Colonic mucosa (tissue), 4 donors: ENCODE results near the gene LHFPL3. TPM values are rescaled to one million over a fixed set of nuclear protein-coding genes. Genes with fewer than 3 reads are reported as not detected.

Experiments
- DNase-seq: peaks from one replicate; pipeline ENCODE4 v3.0.0-alpha.2; 2020
- H3K27ac ChIP-seq: fragments of 200-600 bp; one replicate; pipeline ENCODE4 v1.8.0; 2021
- H3K27me3 ChIP-seq: fragments of 200-600 bp; one replicate; pipeline ENCODE4 v1.8.0; 2021
- H3K36me3 ChIP-seq: fragments of 200-600 bp; one replicate; pipeline ENCODE4 v1.8.0; 2021
- H3K4me1 ChIP-seq: fragments of 200-600 bp; one replicate; pipeline ENCODE4 v1.8.0; 2021; ENCODE audit warnings: mild to moderate bottlenecking
- H3K4me3 ChIP-seq: fragments of 200-600 bp; one replicate; pipeline ENCODE4 v1.8.0; 2021
- H3K9ac ChIP-seq, 2 donors: one replicate each; pipeline ENCODE4 v1.7.0; 2013; ENCODE audit warnings: control low read depth in 2 of 2, low read depth in 2 of 2, low read length in 2 of 2
- H3K9me3 ChIP-seq: fragments of 200-600 bp; one replicate; pipeline ENCODE4 v1.8.0; 2021
- intact Hi-C: fragments of 100-400 bp; cut with DNase I; formaldehyde crosslinking; loops from one replicate; pipeline ENCODE4 v1.14.1; 2022
- total RNA-seq, 2 donors: library from RNA; stranded (reverse); fragmentation: NEBNext Ultra II Directional in 1 of 2; extraction: Animal tissue kit (Norgen Biotek cat#: 25700) in 1 of 2; gene quantifications; one replicate each; pipeline ENCODE4 v1.2.1, GENCODE V29; 2021
- TF ChIP-seq, protein P1 (sequence below): fragments of 200-600 bp; IDR thresholded peaks from one replicate; pipeline ENCODE4 v1.8.0; 2022; ENCODE audit warnings: antibody characterized with exemption, mild to moderate bottlenecking
- donor health status: healthy.
- donor health status: DM: no; HTN: no; CAD: no.
- donor health status: DM: no; HTN: no; CAD: no.

The LHFPL3 gene
- total RNA-seq, 2 donors from 2014 or later = 0.12 to 0.27 TPM

GRCh38 chr7:104357166-104357565, 28.8 kb downstream of the LHFPL3 start:
- H3K4me1 ChIP-seq = no peaks in the 10 kb centered on the region
- TF ChIP-seq, protein P1, sequence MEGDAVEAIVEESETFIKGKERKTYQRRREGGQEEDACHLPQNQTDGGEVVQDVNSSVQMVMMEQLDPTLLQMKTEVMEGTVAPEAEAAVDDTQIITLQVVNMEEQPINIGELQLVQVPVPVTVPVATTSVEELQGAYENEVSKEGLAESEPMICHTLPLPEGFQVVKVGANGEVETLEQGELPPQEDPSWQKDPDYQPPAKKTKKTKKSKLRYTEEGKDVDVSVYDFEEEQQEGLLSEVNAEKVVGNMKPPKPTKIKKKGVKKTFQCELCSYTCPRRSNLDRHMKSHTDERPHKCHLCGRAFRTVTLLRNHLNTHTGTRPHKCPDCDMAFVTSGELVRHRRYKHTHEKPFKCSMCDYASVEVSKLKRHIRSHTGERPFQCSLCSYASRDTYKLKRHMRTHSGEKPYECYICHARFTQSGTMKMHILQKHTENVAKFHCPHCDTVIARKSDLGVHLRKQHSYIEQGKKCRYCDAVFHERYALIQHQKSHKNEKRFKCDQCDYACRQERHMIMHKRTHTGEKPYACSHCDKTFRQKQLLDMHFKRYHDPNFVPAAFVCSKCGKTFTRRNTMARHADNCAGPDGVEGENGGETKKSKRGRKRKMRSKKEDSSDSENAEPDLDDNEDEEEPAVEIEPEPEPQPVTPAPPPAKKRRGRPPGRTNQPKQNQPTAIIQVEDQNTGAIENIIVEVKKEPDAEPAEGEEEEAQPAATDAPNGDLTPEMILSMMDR = no peak
- no peaks in the 10 kb centered on the region for H3K27me3 ChIP-seq
- no peaks in the 10 kb centered on the region for H3K36me3 ChIP-seq
- no peak for DNase-seq
- intact Hi-C loops = loop anchor here (10.0 kb wide), 1 partner anchor 188 kb away; no protein-coding TSS in a partner anchor
- no peak overlapping the region for H3K27ac ChIP-seq
- H3K9me3 ChIP-seq = no peaks in the 10 kb centered on the region
- no peak overlapping the region for H3K4me3 ChIP-seq
- H3K9ac ChIP-seq = no peak overlapping the region

DNA sequence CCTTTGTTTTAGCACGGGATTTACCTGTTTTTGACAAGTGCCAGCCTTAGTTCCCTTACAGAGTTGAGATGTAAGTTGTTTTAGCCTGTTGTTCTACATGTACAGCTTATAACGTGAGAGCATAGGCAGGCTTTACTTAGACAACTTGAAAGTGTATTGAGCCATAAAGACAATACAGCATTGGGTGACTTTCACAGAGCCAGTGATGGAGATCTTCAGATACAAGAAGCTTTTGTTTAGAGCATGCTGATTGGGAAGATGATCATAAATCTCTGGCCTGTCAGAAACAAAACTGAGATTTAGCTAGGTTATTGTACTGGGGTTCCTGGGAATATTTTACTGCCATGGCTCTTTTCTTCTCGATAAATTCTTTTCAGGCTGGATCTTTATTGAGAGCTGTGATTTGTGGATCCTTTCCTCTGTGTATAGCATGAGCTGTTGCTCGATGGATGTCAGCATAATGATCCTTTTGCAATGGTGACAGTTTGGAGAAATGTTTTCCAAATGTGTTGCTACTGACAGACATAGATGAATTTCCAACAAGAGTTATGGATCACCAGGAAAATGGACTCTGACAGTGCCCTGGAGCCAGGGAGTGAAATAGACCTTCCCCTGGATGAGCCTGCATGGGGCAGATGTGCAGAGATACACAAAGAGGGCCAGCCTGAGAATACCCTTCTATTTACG, 30.2 kb downstream of the LHFPL3 start:
- H3K9ac ChIP-seq = no peak overlapping the region
- no peak for DNase-seq
- H3K27me3 ChIP-seq = no peaks in the 10 kb centered on the region
- H3K27ac ChIP-seq = no peak overlapping the region
- H3K4me1 ChIP-seq = no peaks in the 10 kb centered on the region
- no peak overlapping the region for H3K4me3 ChIP-seq
- TF ChIP-seq, protein P1 = no peak
- H3K36me3 ChIP-seq = no peaks in the 10 kb centered on the region
- intact Hi-C loops = loop anchor here (10.0 kb wide), 1 partner anchor 186 kb away; no protein-coding TSS in a partner anchor
- H3K9me3 ChIP-seq = no peaks in the 10 kb centered on the region

GRCh38 chr7:104362756-104363155, 34.4 kb downstream of the LHFPL3 start:
- DNase-seq = no peak
- no peaks in the 10 kb centered on the region for H3K27me3 ChIP-seq
- H3K9me3 ChIP-seq = no peaks in the 10 kb centered on the region
- TF ChIP-seq, protein P1 = no peak
- H3K27ac ChIP-seq = no peak overlapping the region
- no peak overlapping the region for H3K4me3 ChIP-seq
- H3K36me3 ChIP-seq = no peaks in the 10 kb centered on the region
- no peaks in the 10 kb centered on the region for H3K4me1 ChIP-seq
- no peak overlapping the region for H3K9ac ChIP-seq
- intact Hi-C loops = no loop called here

- no peak overlapping the region for H3K4me3 ChIP-seq
- H3K27ac ChIP-seq = no peak overlapping the region
- H3K36me3 ChIP-seq = no peaks in the 10 kb centered on the region
- intact Hi-C loops = no loop called here
- DNase-seq = no peak
- no peak overlapping the region for H3K9ac ChIP-seq
- no peaks in the 10 kb centered on the region for H3K9me3 ChIP-seq
- no peaks in the 10 kb centered on the region for H3K27me3 ChIP-seq
- TF ChIP-seq, protein P1 = no peak
- no peaks in the 10 kb centered on the region for H3K4me1 ChIP-seq
Observed at GRCh38 chr7:104363355-104363754, 35.0 kb downstream of the LHFPL3 start.

DNA sequence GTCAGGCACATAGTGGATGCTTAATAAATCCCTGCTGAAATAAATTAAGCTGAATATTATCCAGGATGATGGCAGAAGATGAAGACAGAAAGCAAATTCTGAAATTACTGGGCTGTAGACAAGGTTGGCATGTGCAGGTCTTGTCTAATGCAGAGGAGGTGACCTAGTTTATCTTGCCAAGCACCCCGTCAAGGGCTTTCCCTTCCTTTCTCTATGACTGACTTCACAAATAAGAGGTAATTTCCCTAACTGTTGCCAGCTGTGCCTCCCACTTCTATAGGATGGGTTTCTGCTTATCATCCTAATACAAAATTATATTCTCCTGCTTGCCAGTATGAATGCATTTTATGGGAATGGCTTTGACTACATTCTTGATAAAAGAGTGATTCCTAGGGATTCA, 38.0 kb downstream of the LHFPL3 start:
- H3K9me3 ChIP-seq = no peaks in the 10 kb centered on the region
- no peaks in the 10 kb centered on the region for H3K36me3 ChIP-seq
- no peak overlapping the region for H3K27ac ChIP-seq
- H3K4me1 ChIP-seq = no peaks in the 10 kb centered on the region
- H3K27me3 ChIP-seq = no peaks in the 10 kb centered on the region
- TF ChIP-seq, protein P1 = no peak
- intact Hi-C loops = no loop called here
- no peak for DNase-seq
- no peak overlapping the region for H3K4me3 ChIP-seq
- H3K9ac ChIP-seq = no peak overlapping the region
